ENCODE measurements around the gene MUC5B.

The MUC5B gene

GRCh38 chr11:1221848-1222311 lies 986 bp upstream of the MUC5B start:
- DNase-seq (ENCODE audit: low read depth in 2 of 2) = no peak

- no peak for DNase-seq (ENCODE audit: low read depth in 2 of 2)
Observed at GRCh38 chr11:1223346-1224110, 662 bp downstream of the MUC5B start.

- no peak for DNase-seq (ENCODE audit: low read depth in 2 of 2)
Observed at GRCh38 chr11:1224111-1224490, 1.2 kb downstream of the MUC5B start.

GRCh38 chr11:1224491-1225385 lies 1.9 kb downstream of the MUC5B start:
- no peak for DNase-seq (ENCODE audit: low read depth in 2 of 2)

- DNase-seq (ENCODE audit: low read depth in 2 of 2) = no peak
Observed at GRCh38 chr11:1225386-1226225, 2.7 kb downstream of the MUC5B start.

GRCh38 chr11:1226226-1226985 lies 3.5 kb downstream of the MUC5B start:
- DNase-seq (ENCODE audit: low read depth in 2 of 2) = no peak

GRCh38 chr11:1226986-1227550 lies 4.2 kb downstream of the MUC5B start:
- no peak for DNase-seq (ENCODE audit: low read depth in 2 of 2)

- no peak for DNase-seq (ENCODE audit: low read depth in 2 of 2)
Observed at GRCh38 chr11:1227551-1228100, 4.8 kb downstream of the MUC5B start.

GRCh38 chr11:1228101-1228821 lies 5.4 kb downstream of the MUC5B start:
- DNase-seq (ENCODE audit: low read depth in 2 of 2) = no peak

GRCh38 chr11:1228921-1229451 lies 6.1 kb downstream of the MUC5B start:
- no peak for DNase-seq (ENCODE audit: low read depth in 2 of 2)

- no peak for DNase-seq (ENCODE audit: low read depth in 2 of 2)
Observed at GRCh38 chr11:1229471-1230120, 6.7 kb downstream of the MUC5B start.

- no peak for DNase-seq (ENCODE audit: low read depth in 2 of 2)
Observed at GRCh38 chr11:1230121-1230455, 7.2 kb downstream of the MUC5B start.

GRCh38 chr11:1230456-1231395 lies 7.9 kb downstream of the MUC5B start:
- no peak for DNase-seq (ENCODE audit: low read depth in 2 of 2)

GRCh38 chr11:1231396-1232020 lies 8.6 kb downstream of the MUC5B start:
- DNase-seq (ENCODE audit: low read depth in 2 of 2) = no peak

- no peak for DNase-seq (ENCODE audit: low read depth in 2 of 2)
Observed at GRCh38 chr11:1232021-1232882, 9.4 kb downstream of the MUC5B start.

GRCh38 chr11:1232883-1233321 lies 10.0 kb downstream of the MUC5B start:
- no peak for DNase-seq (ENCODE audit: low read depth in 2 of 2)
